ENCODE measurements around the gene TCAF1. TPM values are rescaled to one million over a fixed set of nuclear protein-coding genes. Genes with fewer than 3 reads are reported as not detected.
A peak's percentile ranks its signal among the peaks of the same experiment; 100 is the strongest.

Gene TCAF1
- total and polyA plus RNA-seq, 9 donors: 34.5 to 92.7 (median 63.2) TPM

- WGBS, 3 donors: 73 to 77% (median 74%) methylated on average over 3 of the region's 3 CpGs
- Histone ChIP-seq H3K36me3 (no peaks in the 10 kb centered on the region), H3K4me3 (no peak overlapping the region), H3K27ac (peak overlapping the region in 1 of 2 donors; percentile 55), H3K9me3 (no peaks in the 10 kb centered on the region), H3K27me3 (no peaks in the 10 kb centered on the region), H3K4me1 (ENCODE audit: insufficient read depth) (peaks cover 5% of the 10 kb centered on the region)
- no peak for DNase-seq
- TF ChIP-seq EP300 (IDR thresholded peaks at IDR 0.05) (no peak), POLR2A (IDR thresholded peaks at IDR 0.05) (no peak), CTCF (IDR thresholded peaks at IDR 0.05) (no peak)
- intact Hi-C loops (cut with DNase I): loop anchor here in 1 of 4 donors (10.0 kb wide), 1 partner anchor 129 kb away; no protein-coding TSS in a partner anchor
Observed at GRCh38 chr7:143885951-143886350, 16.0 kb downstream of the TCAF1 start.

GRCh38 chr7:143884969-143885559 lies 16.9 kb downstream of the TCAF1 start:
- no peaks in the 10 kb centered on the region for H3K9me3 ChIP-seq
- intact Hi-C loops (cut with DNase I): loop anchor here in 1 of 4 donors (10.0 kb wide), 1 partner anchor 130 kb away; no protein-coding TSS in a partner anchor
- no peaks in the 10 kb centered on the region for H3K27me3 ChIP-seq
- H3K36me3 ChIP-seq: no peaks in the 10 kb centered on the region
- peak overlapping the region; percentile 32 for H3K4me3 ChIP-seq
- peak; percentile 72 to 89 (median 83) for DNase-seq
- 2 to 5% (median 4%) methylated on average over 38 of the region's 38 CpGs for WGBS, 3 donors
- TF ChIP-seq CTCF (IDR thresholded peaks at IDR 0.05): no peak
- TF ChIP-seq EP300 (IDR thresholded peaks at IDR 0.05): no peak
- TF ChIP-seq POLR2A (IDR thresholded peaks at IDR 0.05): no peak
- peaks cover 5% of the 10 kb centered on the region for H3K4me1 ChIP-seq (ENCODE audit: insufficient read depth)
- peak overlapping the region; percentile 36 to 55 for H3K27ac ChIP-seq

- 29 to 36% (median 31%) methylated on average over 11 of the region's 11 CpGs for WGBS, 3 donors
- no peak for DNase-seq
- no peaks in the 10 kb centered on the region for H3K36me3 ChIP-seq
- H3K27ac ChIP-seq: peak overlapping the region; percentile 36 to 55
- no peaks in the 10 kb centered on the region for H3K27me3 ChIP-seq
- peaks cover 5% of the 10 kb centered on the region for H3K4me1 ChIP-seq (ENCODE audit: insufficient read depth)
- intact Hi-C loops (cut with DNase I): loop anchor here in 1 of 4 donors (10.0 kb wide), 1 partner anchor 130 kb away; no protein-coding TSS in a partner anchor
- no peaks in the 10 kb centered on the region for H3K9me3 ChIP-seq
- TF ChIP-seq EP300 (IDR thresholded peaks at IDR 0.05) (no peak), POLR2A (IDR thresholded peaks at IDR 0.05) (no peak), CTCF (IDR thresholded peaks at IDR 0.05) (no peak)
- H3K4me3 ChIP-seq: peak overlapping the region; percentile 32
Observed at GRCh38 chr7:143884241-143884968, 17.6 kb downstream of the TCAF1 start.

- intact Hi-C loops (cut with DNase I): loop anchor here in 1 of 4 donors (10.0 kb wide), 1 partner anchor 132 kb away; no protein-coding TSS in a partner anchor
- 0 to 1% (median 1%) methylated on average over 25 to 28 of the region's 28 CpGs for WGBS, 3 donors
- peak; percentile 67 to 82 (median 81) for DNase-seq
Observed at GRCh38 chr7:143882604-143883078, 19.3 kb downstream of the TCAF1 start.

More at GRCh38 chr7:143882604-143883078, 19.3 kb downstream of the TCAF1 start:
- Histone ChIP-seq H3K9me3 (no peaks in the 10 kb centered on the region), H3K4me1 (ENCODE audit: insufficient read depth) (peaks cover 5% of the 10 kb centered on the region), H3K27ac (peak overlapping the region; percentile 83), H3K36me3 (no peaks in the 10 kb centered on the region), H3K27me3 (no peaks in the 10 kb centered on the region), H3K4me3 (peak overlapping the region; percentile 66)
- TF ChIP-seq CTCF (IDR thresholded peaks at IDR 0.05) (no peak), POLR2A (IDR thresholded peaks at IDR 0.05) (peak; percentile 30)

All from ovary (tissue), 9 donors.